GM12873 (cell line): ENCODE measurements around the gene NRARP.
A peak's percentile ranks its signal among the peaks of the same experiment; 100 is the strongest.

ENCODE experiments used
- TF ChIP-seq, protein P1 (sequence below): IDR thresholded peaks from 2 replicates; pipeline ENCODE4 v1.5.1; 2012; ENCODE audit warnings: low read depth, mild to moderate bottlenecking, moderate library complexity, low read length, control low read depth; ENCODE audit not compliant: insufficient read depth; ENCODE audit errors: missing control alignments

Gene NRARP

DNA sequence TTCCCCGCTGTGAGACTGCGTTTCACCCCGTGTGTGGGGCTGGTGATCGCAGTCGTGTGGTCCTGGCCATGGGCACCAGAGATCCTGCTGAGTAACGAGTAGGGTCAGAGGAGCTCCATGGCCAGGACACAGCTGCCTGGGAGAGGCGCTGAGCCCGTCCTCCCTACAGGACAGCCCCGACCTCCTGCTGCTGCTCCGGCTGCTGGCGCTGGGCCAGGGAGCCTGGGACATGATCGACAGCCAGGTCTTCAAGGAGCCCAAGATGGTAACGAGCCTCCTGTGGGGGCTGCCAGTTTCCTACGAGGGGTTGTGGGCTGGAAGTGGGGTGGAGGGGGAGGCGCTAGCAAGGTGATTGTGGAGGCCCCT lies 35.9 kb downstream of the NRARP start:
- TF ChIP-seq, protein P1, sequence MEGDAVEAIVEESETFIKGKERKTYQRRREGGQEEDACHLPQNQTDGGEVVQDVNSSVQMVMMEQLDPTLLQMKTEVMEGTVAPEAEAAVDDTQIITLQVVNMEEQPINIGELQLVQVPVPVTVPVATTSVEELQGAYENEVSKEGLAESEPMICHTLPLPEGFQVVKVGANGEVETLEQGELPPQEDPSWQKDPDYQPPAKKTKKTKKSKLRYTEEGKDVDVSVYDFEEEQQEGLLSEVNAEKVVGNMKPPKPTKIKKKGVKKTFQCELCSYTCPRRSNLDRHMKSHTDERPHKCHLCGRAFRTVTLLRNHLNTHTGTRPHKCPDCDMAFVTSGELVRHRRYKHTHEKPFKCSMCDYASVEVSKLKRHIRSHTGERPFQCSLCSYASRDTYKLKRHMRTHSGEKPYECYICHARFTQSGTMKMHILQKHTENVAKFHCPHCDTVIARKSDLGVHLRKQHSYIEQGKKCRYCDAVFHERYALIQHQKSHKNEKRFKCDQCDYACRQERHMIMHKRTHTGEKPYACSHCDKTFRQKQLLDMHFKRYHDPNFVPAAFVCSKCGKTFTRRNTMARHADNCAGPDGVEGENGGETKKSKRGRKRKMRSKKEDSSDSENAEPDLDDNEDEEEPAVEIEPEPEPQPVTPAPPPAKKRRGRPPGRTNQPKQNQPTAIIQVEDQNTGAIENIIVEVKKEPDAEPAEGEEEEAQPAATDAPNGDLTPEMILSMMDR = no peak

DNA sequence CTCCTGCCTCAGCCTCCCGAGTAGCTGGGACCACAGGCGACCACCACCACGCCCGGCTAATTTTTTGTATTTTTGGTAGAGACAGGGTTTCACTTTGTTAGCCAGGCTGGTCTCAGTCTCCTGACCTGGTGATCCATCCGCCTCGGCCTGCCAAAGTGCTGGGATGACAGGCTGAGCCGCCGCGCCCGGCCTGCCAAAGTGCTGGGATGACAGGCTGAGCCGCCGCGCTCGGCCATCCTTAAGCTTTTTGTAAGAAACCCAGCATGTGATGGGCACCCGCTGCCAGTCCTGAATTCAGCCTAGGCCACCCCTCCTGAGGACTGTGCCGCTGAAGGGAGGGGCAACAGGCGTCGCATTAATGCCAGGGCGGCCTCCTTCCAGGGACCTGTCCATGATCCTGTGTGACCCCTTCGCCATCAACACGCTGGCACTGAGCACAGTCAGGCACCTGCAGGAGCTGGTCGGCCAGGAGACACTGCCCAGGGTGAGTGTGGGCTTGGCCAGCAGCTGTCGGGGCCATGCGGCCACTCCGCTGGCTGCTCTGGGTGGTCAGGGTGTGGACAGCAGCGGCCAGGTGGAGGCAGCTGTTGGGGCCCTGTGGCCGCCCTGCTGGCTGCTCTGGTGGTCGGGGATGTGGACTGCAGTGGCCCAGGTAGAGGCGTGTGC lies 36.4 kb downstream of the NRARP start:
- TF ChIP-seq, protein P1 = no peak

DNA sequence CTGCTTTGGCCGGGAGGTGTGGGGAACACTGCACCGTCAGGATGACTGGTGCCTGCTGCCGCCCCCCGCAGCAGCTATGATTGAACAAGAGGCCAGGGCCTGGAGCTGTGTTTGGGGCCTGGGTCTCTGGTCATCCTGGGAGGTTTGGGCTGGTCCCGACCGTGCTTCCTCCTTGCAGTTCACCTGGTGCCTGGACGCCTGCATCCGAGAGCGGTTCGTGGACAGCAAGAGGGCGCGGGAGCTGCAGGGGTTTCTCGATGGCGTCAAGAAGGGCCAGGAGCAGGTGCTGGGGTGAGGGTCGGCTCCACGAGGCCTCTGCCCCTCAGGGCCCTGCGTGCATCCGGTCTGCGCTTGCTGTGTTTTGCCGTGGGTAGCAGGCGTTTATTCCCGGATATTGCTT lies 38.0 kb downstream of the NRARP start:
- TF ChIP-seq, protein P1 = no peak

DNA sequence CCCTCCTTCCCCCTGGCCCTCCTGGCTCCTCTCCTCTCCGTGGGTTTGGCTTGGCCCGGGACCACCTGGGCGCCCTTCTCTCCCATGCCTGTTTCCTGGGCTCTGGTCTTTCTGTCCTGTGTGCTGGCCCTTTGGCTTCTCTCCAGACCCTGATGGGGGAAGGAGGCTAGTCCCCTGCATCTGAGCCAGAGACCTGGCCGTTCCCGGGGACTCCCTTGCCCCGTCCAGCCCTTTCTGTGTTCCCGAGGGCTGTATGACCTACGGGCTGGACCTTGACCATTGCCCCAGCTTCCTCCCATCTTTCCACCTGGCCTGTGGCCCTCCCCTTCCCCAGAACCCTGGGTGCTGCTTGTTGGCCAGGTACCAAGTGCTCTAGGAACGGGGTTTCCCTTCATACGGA lies 38.6 kb downstream of the NRARP start:
- TF ChIP-seq, protein P1 = no peak

DNA sequence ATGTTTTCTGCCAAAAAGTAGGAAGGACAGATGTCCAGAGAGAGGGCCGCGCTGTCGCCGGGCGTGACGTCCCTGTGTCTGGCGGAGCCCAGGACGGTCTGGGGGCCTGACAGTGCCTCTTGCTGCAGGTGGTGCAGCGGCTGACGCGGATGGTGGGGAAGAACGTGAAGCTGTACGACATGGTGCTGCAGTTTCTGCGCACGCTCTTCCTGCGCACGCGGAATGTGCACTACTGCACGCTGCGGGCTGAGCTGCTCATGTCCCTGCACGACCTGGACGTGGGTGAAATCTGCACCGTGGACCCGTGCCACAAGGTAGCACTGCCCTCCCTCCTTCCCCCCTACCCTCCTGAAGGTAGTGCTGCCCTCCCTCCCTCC lies 39.2 kb downstream of the NRARP start:
- TF ChIP-seq, protein P1 = no peak

DNA sequence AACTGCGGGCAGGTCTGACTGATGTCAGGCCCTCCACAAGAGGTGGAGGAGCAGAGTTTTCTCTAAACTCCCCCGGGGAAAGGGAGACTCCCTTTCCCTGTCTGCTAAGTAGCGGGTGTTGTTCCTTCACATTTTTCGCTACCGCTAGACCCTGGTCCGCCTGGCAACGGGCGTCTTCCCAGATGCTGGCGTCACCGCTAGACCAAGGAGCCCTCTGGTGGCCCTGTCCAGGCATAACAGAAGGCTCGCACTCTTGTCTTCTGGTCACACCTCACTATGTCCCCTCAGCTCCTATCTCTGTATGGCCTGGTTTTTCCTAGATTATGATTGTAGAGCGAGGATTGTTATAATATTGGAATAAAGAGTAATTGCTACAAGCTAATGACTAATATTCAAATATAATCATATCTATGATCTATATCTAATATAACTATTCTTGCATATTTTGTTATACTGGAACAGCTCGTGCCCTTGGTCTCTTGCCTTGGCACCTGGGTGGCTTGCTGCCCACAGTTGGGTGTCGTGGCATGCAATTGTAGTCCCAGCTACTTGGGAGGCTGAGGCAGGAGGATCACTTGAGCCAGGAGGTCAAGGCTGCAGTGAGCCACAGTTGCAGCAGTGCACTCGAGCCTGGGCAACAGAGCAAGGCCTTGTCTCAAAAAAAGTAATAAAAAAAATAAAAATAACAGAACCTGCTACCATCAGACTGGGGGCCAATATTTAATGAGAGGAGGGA lies 39.7 kb downstream of the NRARP start:
- TF ChIP-seq, protein P1 = peak; percentile 40

DNA sequence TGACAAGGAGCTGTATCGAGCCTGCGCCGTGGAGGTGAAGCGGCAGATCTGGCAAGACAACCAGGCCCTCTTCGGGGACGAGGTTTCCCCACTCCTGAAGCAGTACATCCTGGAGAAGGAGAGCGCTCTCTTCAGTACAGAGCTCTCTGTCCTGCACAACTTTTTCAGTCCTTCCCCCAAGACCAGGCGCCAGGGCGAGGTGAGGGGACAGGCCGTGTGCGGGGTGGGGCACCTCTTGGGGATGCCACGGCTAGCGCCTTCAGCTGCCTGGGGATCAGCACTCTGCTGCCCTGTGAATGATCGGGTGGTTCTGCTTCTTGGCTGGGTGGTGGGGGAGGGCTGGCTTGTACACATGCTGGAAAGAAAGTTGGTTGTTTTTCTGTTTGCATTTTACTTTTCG lies 45.2 kb downstream of the NRARP start:
- TF ChIP-seq, protein P1 = no peak
